ENCODE results near the gene CDKN3. TPM values are rescaled to one million over a fixed set of nuclear protein-coding genes. Genes with fewer than 3 reads are reported as not detected.

Gene CDKN3, protein sequence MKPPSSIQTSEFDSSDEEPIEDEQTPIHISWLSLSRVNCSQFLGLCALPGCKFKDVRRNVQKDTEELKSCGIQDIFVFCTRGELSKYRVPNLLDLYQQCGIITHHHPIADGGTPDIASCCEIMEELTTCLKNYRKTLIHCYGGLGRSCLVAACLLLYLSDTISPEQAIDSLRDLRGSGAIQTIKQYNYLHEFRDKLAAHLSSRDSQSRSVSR
- 10 to 100 TPM; 82.6 to 96.0 TPM for total RNA-seq

- Mint-ChIP-seq H3K4me3 (peak within 1 kb of the TSS; percentile 83), H3K27ac (peak within 1 kb of the TSS; percentile 90), H3K36me3 (peaks cover 15% of the 10 kb centered on the region), H3K27me3 (no peaks in the 10 kb centered on the region), H3K9me3 (ENCODE audit: low read depth) (no peaks in the 10 kb centered on the region), H3K4me1 (peaks cover 24% of the 10 kb centered on the region)
- ATAC-seq, result peak; percentile 97
- peak; percentile 99 for DNase-seq
- CTCF ChIA-PET, result interaction anchor here (0.5 to 3.0 kb wide), 12 partner anchors 16 to 377 kb away, joined by 3 to 15 read pairs (median 4); partner anchors contain the start of genes CGRRF1 and GMFB
Measured at GRCh38 chr14:54396493-54397335, at the start of gene CDKN3. TSS of gene CDKN3 (plus strand) at chr14:54397007. CDS start at chr14:54397069, 62 bp downstream.

DNA sequence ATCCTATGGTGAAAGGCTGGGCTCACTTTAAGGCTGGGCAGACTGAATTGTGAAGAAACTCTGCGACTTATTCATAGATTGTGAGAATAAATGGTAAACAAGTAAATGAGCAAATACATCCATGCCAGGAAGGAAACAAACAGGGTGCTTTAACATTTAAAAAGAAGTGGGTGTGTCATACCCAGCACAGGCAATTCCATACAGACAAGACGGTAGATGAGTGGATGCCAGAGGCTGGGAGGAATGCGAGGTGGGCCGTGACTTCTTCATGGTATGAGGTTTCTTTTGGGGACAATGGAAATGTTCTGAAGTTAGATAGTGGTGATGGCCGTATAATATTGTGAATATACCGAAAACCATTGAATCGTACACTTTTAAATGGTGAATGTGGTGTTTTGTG, 49.8 kb upstream of the CDKN3 start:
- H3K27ac Mint-ChIP-seq, result no peak overlapping the region
- H3K4me3 Mint-ChIP-seq, result no peak overlapping the region
- no peaks in the 10 kb centered on the region for H3K36me3 Mint-ChIP-seq
- DNase-seq, result no peak
- peaks cover 21% of the 10 kb centered on the region for H3K27me3 Mint-ChIP-seq
- H3K4me1 Mint-ChIP-seq, result no peaks in the 10 kb centered on the region
- no peaks in the 10 kb centered on the region for H3K9me3 Mint-ChIP-seq (ENCODE audit: low read depth)
- CTCF ChIA-PET, result interaction anchor here (1.2 to 2.0 kb wide), 8 partner anchors 9 to 1051 kb away, joined by 3 to 8 read pairs (median 4); no protein-coding TSS in a partner anchor
- no peak for ATAC-seq

GRCh38 chr14:54348001-54348611, 48.7 kb upstream of the CDKN3 start:
- CTCF ChIA-PET, result interaction anchor here (0.6 to 2.0 kb wide), 24 partner anchors 8 to 1131 kb away, joined by 3 to 8 read pairs (median 4); no protein-coding TSS in a partner anchor
- ATAC-seq, result no peak
- H3K9me3 Mint-ChIP-seq (ENCODE audit: low read depth), result no peaks in the 10 kb centered on the region
- no peaks in the 10 kb centered on the region for H3K4me1 Mint-ChIP-seq
- H3K27ac Mint-ChIP-seq, result no peak overlapping the region
- H3K4me3 Mint-ChIP-seq, result no peak overlapping the region
- no peak for DNase-seq
- H3K36me3 Mint-ChIP-seq, result no peaks in the 10 kb centered on the region
- peaks cover 21% of the 10 kb centered on the region for H3K27me3 Mint-ChIP-seq

DNA sequence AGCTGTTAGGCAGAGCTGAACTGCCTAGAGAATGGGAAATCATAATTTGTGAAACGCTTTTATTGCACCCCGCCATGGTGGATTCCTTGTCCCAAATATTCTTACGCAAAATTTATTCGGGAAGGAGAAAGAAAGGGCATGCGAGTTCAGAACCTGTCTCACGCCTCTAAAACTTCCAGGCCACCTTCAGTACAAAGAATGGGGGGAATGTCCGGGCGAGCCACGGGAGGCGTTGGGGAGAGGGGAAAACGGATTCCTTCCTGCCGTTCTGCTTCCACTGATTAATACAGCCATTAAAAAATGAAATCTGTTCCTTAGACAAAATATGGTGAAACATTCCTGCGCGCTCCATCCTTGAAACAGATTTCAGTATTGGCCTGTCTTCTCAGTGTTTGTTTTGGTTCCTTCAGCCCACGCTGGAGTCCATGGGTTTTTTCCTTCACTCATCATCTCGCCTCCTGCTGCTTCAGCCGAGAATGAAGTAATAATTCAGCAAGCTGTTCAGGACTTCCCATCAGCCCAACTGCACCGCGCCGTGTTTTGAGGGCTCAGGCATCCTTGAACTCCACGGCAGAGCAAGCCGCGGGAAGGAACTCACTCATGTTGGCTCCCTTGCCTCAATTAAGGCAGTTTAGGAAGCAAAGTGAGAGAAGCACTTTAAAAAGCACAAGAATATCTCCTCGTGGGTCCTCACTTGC, 47.7 kb upstream of the CDKN3 start:
- no peak for ATAC-seq
- CTCF ChIA-PET, result interaction anchor here (1.5 to 2.0 kb wide), 5 partner anchors 14 to 915 kb away, joined by 4 to 8 read pairs (median 5); no protein-coding TSS in a partner anchor
- Mint-ChIP-seq H3K4me3 (no peak overlapping the region), H3K9me3 (ENCODE audit: low read depth) (peaks cover 2% of the 10 kb centered on the region), H3K36me3 (no peaks in the 10 kb centered on the region), H3K27ac (no peak overlapping the region), H3K27me3 (peaks cover 22% of the 10 kb centered on the region), H3K4me1 (no peaks in the 10 kb centered on the region)
- DNase-seq, result no peak

DNA sequence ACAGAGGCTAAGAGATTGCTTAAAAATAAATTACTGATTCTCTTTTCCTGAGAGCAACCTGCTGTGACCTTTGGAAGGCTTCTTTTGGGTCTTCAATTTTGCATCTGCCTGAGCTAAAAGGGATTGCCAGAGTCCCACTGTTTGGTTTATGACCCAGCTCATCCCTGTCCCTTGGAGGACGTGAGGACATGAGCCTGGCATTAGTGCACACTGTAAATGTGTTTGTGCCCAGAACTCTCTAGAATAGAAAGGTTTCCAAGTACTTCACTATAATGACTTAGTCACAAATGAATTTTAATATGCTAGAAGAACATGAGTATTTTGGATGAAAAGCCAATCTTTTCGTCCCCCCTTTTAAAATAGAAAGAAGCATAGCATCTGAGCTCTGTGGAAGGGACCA, 47.1 kb upstream of the CDKN3 start:
- no peaks in the 10 kb centered on the region for H3K36me3 Mint-ChIP-seq
- no peak overlapping the region for H3K27ac Mint-ChIP-seq
- DNase-seq (no peak), ATAC-seq (no peak)
- CTCF ChIA-PET, result no interaction called here
- H3K4me3 Mint-ChIP-seq, result no peak overlapping the region
- H3K4me1 Mint-ChIP-seq, result no peaks in the 10 kb centered on the region
- peaks cover 2% of the 10 kb centered on the region for H3K9me3 Mint-ChIP-seq (ENCODE audit: low read depth)
- H3K27me3 Mint-ChIP-seq, result peaks cover 28% of the 10 kb centered on the region

- no peak for ATAC-seq
- Mint-ChIP-seq H3K27me3 (peaks cover 30% of the 10 kb centered on the region), H3K4me3 (no peak overlapping the region), H3K27ac (no peak overlapping the region), H3K4me1 (no peaks in the 10 kb centered on the region), H3K9me3 (ENCODE audit: low read depth) (peaks cover 2% of the 10 kb centered on the region), H3K36me3 (no peaks in the 10 kb centered on the region)
- CTCF ChIA-PET, result no interaction called here
- no peak for DNase-seq
Measured at GRCh38 chr14:54350203-54350602, 46.6 kb upstream of the CDKN3 start.

DNA sequence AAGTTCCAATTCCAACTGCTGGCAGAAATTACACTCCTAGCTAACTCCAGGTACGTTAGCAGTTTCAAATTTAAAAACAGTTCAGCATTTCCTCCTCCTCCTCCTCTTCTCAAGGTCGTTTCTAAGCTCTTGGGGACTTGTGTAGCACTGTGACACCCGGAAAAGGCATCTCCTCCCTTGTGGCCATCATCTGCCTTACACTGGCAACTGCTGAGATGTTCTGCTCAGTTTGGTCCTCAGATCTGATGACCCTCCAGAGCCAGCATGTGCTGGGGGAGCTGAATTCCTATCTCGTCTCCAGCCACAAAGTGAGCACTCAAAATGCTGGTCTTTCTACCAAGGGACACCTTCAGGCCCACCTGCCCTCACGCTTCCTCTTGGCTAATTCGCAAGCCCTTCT, 43.5 kb upstream of the CDKN3 start:
- Mint-ChIP-seq H3K4me3 (no peak overlapping the region), H3K27me3 (peaks cover 51% of the 10 kb centered on the region), H3K36me3 (no peaks in the 10 kb centered on the region), H3K9me3 (ENCODE audit: low read depth) (peaks cover 2% of the 10 kb centered on the region), H3K27ac (no peak overlapping the region), H3K4me1 (no peaks in the 10 kb centered on the region)
- CTCF ChIA-PET, result no interaction called here
- ATAC-seq (no peak), DNase-seq (no peak)

- no peak for ATAC-seq
- no peak overlapping the region for H3K4me3 Mint-ChIP-seq
- H3K4me1 Mint-ChIP-seq, result no peaks in the 10 kb centered on the region
- peaks cover 51% of the 10 kb centered on the region for H3K27me3 Mint-ChIP-seq
- H3K27ac Mint-ChIP-seq, result no peak overlapping the region
- no peaks in the 10 kb centered on the region for H3K36me3 Mint-ChIP-seq
- DNase-seq, result no peak
- CTCF ChIA-PET, result no interaction called here
- peaks cover 2% of the 10 kb centered on the region for H3K9me3 Mint-ChIP-seq (ENCODE audit: low read depth)
Measured at GRCh38 chr14:54353694-54354093, 43.1 kb upstream of the CDKN3 start.

DNA sequence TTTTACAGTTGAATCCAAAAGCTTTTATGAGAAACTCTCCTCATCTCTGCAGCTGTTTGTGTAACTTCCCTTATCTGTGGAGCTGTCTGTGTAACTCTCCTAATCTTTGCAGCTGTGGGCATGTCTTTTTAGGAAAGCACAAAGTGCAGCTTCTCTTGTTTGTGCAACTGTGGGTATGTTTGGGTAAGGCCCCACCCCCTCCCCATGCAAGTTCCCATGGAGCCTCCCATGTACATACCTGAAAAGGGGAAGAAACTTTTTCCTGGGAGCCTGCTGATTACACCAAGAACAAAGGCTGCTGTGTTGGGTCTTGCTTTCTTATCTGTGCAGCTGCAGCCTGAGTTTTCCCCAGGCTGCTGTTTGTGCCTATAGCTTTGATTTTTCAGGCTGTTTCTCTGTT, 42.7 kb upstream of the CDKN3 start:
- Mint-ChIP-seq H3K27me3 (peaks cover 51% of the 10 kb centered on the region), H3K4me1 (no peaks in the 10 kb centered on the region), H3K9me3 (ENCODE audit: low read depth) (peaks cover 2% of the 10 kb centered on the region), H3K4me3 (no peak overlapping the region), H3K36me3 (no peaks in the 10 kb centered on the region), H3K27ac (no peak overlapping the region)
- no peak for ATAC-seq
- CTCF ChIA-PET, result no interaction called here
- no peak for DNase-seq

- Mint-ChIP-seq H3K4me1 (no peaks in the 10 kb centered on the region), H3K9me3 (ENCODE audit: low read depth) (peaks cover 2% of the 10 kb centered on the region), H3K27ac (no peak overlapping the region), H3K36me3 (no peaks in the 10 kb centered on the region), H3K27me3 (peaks cover 50% of the 10 kb centered on the region), H3K4me3 (no peak overlapping the region)
- CTCF ChIA-PET, result no interaction called here
- ATAC-seq, result no peak
- DNase-seq, result no peak
Measured at GRCh38 chr14:54354968-54355641, 41.7 kb upstream of the CDKN3 start.

DNA sequence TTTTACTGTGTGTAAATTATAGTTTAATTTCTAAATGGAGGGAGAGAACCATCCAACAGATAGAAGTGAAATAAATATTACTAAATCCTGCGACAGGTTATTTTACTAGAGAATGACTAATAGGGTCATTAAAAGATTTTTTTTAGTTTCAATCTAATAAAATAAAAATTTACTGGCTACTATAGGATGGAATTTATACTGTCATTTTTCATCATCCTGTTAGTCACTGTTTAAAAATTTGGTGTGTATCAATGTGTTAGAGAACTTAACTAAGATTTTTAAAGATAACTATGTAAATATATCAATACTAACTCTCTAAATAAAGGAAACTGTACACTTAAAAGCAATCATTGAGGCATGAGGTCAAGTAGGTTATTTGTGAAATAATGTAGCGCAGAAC, 41.1 kb upstream of the CDKN3 start:
- no peak overlapping the region for H3K4me3 Mint-ChIP-seq
- H3K27ac Mint-ChIP-seq, result no peak overlapping the region
- ATAC-seq, result no peak
- no peaks in the 10 kb centered on the region for H3K36me3 Mint-ChIP-seq
- no peaks in the 10 kb centered on the region for H3K4me1 Mint-ChIP-seq
- peaks cover 2% of the 10 kb centered on the region for H3K9me3 Mint-ChIP-seq (ENCODE audit: low read depth)
- CTCF ChIA-PET, result interaction anchor here (1.0 kb wide), 1 partner anchor 8 kb away, joined by 3 read pairs; no protein-coding TSS in a partner anchor
- DNase-seq, result no peak
- H3K27me3 Mint-ChIP-seq, result peaks cover 52% of the 10 kb centered on the region

GRCh38 chr14:54356172-54356571, 40.6 kb upstream of the CDKN3 start:
- H3K4me1 Mint-ChIP-seq, result no peaks in the 10 kb centered on the region
- H3K27ac Mint-ChIP-seq, result no peak overlapping the region
- CTCF ChIA-PET, result interaction anchor here (1.0 kb wide), 1 partner anchor 8 kb away, joined by 3 read pairs; no protein-coding TSS in a partner anchor
- H3K27me3 Mint-ChIP-seq, result peaks cover 55% of the 10 kb centered on the region
- peaks cover 2% of the 10 kb centered on the region for H3K9me3 Mint-ChIP-seq (ENCODE audit: low read depth)
- DNase-seq (no peak), ATAC-seq (no peak)
- no peak overlapping the region for H3K4me3 Mint-ChIP-seq
- no peaks in the 10 kb centered on the region for H3K36me3 Mint-ChIP-seq

- Mint-ChIP-seq H3K4me3 (no peak overlapping the region), H3K27ac (no peak overlapping the region), H3K36me3 (no peaks in the 10 kb centered on the region), H3K4me1 (peaks cover 4% of the 10 kb centered on the region), H3K9me3 (ENCODE audit: low read depth) (no peaks in the 10 kb centered on the region), H3K27me3 (peaks cover 55% of the 10 kb centered on the region)
- CTCF ChIA-PET, result no interaction called here
- ATAC-seq, result no peak
- DNase-seq, result no peak
Measured at GRCh38 chr14:54360667-54361066, 36.1 kb upstream of the CDKN3 start.

All from activated CD8-positive, alpha-beta memory T cell treated with anti-CD3 and anti-CD28 coated beads, Interleukin-2, amount 10 ng/mL, durations not matched to agents 7 days and 5 days (primary cell).